Colonic mucosa (tissue), 4 donors: ENCODE measurements around the gene FOXK2. TPM values are rescaled to one million over a fixed set of nuclear protein-coding genes. Genes with fewer than 3 reads are reported as not detected.

Source experiments
- DNase-seq: peaks from one replicate; pipeline ENCODE4 v3.0.0-alpha.2; 2020
- H3K27ac ChIP-seq: fragments of 200-600 bp; one replicate; pipeline ENCODE4 v1.8.0; 2021
- H3K27me3 ChIP-seq: fragments of 200-600 bp; one replicate; pipeline ENCODE4 v1.8.0; 2021
- H3K36me3 ChIP-seq: fragments of 200-600 bp; one replicate; pipeline ENCODE4 v1.8.0; 2021
- H3K4me1 ChIP-seq: fragments of 200-600 bp; one replicate; pipeline ENCODE4 v1.8.0; 2021; ENCODE audit warnings: mild to moderate bottlenecking
- H3K4me3 ChIP-seq: fragments of 200-600 bp; one replicate; pipeline ENCODE4 v1.8.0; 2021
- H3K9ac ChIP-seq, 2 donors: one replicate each; pipeline ENCODE4 v1.7.0; 2013; ENCODE audit warnings: control low read depth in 2 of 2, low read depth in 2 of 2, low read length in 2 of 2
- H3K9me3 ChIP-seq: fragments of 200-600 bp; one replicate; pipeline ENCODE4 v1.8.0; 2021
- intact Hi-C: fragments of 100-400 bp; cut with DNase I; formaldehyde crosslinking; loops from one replicate; pipeline ENCODE4 v1.14.1; 2022
- total RNA-seq, 2 donors: library from RNA; stranded (reverse); fragmentation: NEBNext Ultra II Directional in 1 of 2; extraction: Animal tissue kit (Norgen Biotek cat#: 25700) in 1 of 2; gene quantifications; one replicate each; pipeline ENCODE4 v1.2.1, GENCODE V29; 2021
- TF ChIP-seq, protein P1 (sequence below): fragments of 200-600 bp; IDR thresholded peaks from one replicate; pipeline ENCODE4 v1.8.0; 2022; ENCODE audit warnings: antibody characterized with exemption, mild to moderate bottlenecking
- donor health status: healthy.
- donor health status: DM: no; HTN: no; CAD: no.
- donor health status: DM: no; HTN: no; CAD: no.

The FOXK2 gene
- total RNA-seq, 2 donors from 2014 or later: 34.8 to 44.5 TPM

DNA sequence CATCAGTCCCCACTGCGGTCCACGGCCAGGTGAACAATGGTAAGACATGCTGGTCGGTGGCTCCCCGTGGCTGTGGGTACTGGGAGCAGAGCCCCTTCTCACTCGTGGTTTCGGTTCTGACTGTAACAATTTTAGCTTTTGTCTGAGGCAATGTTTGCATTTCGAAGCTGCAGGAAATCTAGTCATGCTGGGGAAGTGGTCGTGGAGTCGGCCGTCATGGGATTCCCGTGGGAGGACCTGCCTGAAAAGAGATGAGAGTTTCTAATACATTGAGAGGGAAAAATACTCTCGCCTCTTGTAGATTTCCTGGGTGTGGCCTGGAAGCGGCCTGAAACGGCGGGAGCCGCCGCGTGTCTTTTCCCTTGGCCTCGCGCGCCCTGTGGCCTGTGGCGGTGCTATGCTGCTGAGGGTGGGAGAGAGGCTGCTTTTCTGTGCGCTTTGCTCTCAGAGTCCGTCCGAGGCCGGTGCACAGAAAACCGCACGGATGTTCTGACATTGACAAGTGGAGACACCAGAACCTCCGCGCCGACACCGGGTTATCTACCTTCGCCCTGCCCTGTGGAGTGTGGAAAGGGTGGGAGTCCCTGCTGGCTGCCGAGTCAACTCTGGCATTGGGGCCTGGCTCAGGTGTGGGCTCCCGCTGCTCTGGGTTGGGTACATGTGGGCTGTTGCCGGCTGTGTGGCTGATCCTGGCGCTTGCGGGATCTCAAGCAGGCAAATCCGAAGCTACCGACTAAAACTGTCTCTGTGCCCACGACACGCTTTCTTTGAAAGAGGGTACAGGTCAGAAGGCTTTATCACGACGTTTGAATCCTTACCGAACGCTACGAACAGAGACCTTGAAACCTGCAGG is 67.9 kb downstream of the FOXK2 start:
- no peak for DNase-seq
- no peak overlapping the region for H3K9ac ChIP-seq
- TF ChIP-seq, protein P1, sequence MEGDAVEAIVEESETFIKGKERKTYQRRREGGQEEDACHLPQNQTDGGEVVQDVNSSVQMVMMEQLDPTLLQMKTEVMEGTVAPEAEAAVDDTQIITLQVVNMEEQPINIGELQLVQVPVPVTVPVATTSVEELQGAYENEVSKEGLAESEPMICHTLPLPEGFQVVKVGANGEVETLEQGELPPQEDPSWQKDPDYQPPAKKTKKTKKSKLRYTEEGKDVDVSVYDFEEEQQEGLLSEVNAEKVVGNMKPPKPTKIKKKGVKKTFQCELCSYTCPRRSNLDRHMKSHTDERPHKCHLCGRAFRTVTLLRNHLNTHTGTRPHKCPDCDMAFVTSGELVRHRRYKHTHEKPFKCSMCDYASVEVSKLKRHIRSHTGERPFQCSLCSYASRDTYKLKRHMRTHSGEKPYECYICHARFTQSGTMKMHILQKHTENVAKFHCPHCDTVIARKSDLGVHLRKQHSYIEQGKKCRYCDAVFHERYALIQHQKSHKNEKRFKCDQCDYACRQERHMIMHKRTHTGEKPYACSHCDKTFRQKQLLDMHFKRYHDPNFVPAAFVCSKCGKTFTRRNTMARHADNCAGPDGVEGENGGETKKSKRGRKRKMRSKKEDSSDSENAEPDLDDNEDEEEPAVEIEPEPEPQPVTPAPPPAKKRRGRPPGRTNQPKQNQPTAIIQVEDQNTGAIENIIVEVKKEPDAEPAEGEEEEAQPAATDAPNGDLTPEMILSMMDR: no peak
- no peak overlapping the region for H3K27ac ChIP-seq
- H3K36me3 ChIP-seq: no peaks in the 10 kb centered on the region
- no peaks in the 10 kb centered on the region for H3K4me1 ChIP-seq
- H3K9me3 ChIP-seq: no peaks in the 10 kb centered on the region
- no peak overlapping the region for H3K4me3 ChIP-seq
- no peaks in the 10 kb centered on the region for H3K27me3 ChIP-seq
- intact Hi-C loops: no loop called here

DNA sequence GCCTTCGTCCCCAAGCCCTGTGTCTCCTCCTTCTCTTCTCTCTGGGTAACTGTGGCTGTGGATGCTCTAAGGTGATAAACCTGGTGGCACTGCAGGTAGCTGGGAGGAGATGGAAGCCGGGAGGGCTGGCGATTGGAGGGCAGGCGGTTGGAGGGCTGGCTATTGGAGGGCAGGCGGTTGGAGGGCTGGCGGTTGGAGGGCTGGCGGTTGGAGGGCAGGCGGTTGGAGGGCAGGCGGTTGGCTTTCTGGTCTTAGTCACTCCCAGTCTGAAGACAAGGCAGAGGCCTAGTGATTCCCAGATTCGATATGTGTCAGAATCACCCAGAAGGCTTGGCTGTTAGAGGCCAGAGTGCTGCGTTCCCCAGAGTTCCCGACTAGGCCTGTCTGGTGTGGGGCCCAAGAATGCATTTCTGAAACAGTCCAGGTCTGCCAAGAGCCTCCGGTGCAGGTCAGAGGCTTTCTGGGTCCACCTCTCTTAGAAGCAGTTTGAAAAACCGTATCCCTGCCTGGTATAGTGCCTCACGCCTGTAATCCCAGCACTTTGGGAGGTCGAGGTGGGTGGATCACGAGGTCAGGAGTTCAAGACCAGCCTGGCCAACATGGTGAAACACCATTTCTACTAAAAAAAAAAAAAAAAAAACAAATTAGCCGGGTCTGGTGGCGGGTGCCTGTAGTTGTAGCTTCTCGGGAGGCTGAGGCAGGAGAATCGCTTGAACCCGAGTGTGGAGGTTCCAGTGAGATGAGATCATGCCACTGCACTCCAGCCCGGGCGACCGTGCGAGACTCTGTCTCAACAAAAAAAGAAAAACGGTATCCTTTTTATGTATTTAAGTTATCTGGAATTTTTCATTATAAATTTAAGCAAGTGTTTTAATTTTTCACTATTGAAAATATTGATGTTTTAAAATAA is 69.0 kb downstream of the FOXK2 start:
- H3K36me3 ChIP-seq: no peaks in the 10 kb centered on the region
- H3K9me3 ChIP-seq: no peaks in the 10 kb centered on the region
- TF ChIP-seq, protein P1: no peak
- H3K27me3 ChIP-seq: no peaks in the 10 kb centered on the region
- no peak overlapping the region for H3K9ac ChIP-seq
- DNase-seq: no peak
- no peak overlapping the region for H3K4me3 ChIP-seq
- no peak overlapping the region for H3K27ac ChIP-seq
- H3K4me1 ChIP-seq: peaks cover 2% of the 10 kb centered on the region
- intact Hi-C loops: no loop called here

DNA sequence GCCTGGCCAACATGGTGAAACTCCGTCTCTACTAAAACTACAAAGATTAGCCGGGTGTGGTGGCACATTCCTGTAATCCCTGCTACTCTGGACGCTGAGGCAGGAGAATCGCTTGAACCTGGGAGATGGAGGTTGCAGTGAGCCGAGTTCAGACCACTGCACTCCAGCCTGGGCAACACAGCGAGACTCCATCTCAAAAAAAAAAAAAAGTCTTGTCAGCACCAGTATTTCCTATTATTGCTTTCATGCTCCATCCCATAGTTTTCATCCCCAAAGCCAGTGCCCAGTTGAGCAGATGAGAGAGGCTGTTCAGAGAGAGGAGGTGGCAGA is 70.3 kb downstream of the FOXK2 start:
- TF ChIP-seq, protein P1: no peak
- no peaks in the 10 kb centered on the region for H3K27me3 ChIP-seq
- no peak overlapping the region for H3K4me3 ChIP-seq
- no peak overlapping the region for H3K9ac ChIP-seq
- H3K27ac ChIP-seq: no peak overlapping the region
- intact Hi-C loops: no loop called here
- H3K36me3 ChIP-seq: no peaks in the 10 kb centered on the region
- H3K4me1 ChIP-seq: peaks cover 8% of the 10 kb centered on the region
- no peak for DNase-seq
- no peaks in the 10 kb centered on the region for H3K9me3 ChIP-seq

DNA sequence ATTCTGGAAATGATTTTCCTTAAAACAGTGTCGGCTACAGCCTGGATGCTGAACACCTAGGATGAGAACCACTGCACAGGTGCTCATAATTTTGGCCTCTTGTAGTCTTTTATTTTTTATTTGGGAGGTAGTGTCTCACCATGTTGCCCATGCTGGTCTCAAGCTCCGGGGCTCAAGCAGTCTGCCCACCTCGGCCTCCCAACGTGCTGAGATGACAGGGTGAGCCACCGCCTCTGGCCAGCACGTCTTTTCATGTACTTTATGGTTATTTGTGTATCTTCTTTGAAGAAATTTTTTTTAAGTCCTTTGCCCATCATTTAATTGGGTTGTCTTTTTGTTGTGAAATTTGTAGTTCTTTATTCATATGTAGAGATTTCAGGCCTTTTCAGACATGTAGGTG is 70.7 kb downstream of the FOXK2 start:
- Histone ChIP-seq H3K4me1 (peaks cover 8% of the 10 kb centered on the region), H3K27ac (no peak overlapping the region), H3K36me3 (no peaks in the 10 kb centered on the region), H3K4me3 (no peak overlapping the region), H3K27me3 (no peaks in the 10 kb centered on the region), H3K9ac (no peak overlapping the region), H3K9me3 (no peaks in the 10 kb centered on the region)
- intact Hi-C loops: no loop called here
- no peak for DNase-seq
- TF ChIP-seq, protein P1: no peak

DNA sequence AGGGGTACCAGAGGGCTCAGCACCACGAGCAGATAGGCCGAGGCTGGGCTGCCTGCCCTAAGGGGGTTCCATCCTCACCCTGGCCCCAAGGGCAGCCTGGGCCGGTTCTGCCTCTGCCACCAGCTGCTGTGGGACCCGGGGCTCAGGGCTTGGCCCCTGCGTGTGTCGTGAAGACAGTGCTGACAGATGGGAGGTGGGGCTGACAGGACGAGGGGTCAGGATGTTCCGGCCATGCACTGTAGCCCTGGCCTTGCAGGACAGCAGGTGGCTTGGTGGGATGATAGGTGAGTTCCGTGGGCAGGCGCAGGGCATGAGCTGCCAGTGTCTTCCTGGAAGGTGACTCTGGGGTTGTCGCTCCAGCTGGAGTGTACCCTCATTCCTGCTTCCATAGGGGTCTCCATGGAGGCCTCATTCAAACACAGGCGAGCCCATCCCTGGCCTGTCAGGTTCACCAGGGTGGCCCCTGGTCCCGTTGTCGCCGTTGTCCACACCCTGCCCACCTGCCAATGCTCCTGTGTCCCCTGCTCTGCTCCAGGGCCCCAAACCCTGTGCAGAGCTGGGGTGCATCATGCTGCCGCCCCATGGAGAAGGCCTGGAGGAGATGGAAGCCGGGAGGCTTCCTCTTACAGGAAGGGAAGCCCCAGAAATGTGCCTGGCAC is 71.5 kb downstream of the FOXK2 start:
- peak overlapping the region; percentile 86 for H3K27ac ChIP-seq
- peaks cover 8% of the 10 kb centered on the region for H3K4me1 ChIP-seq
- intact Hi-C loops: no loop called here
- DNase-seq: no peak
- H3K36me3 ChIP-seq: no peaks in the 10 kb centered on the region
- H3K4me3 ChIP-seq: no peak overlapping the region
- H3K27me3 ChIP-seq: no peaks in the 10 kb centered on the region
- TF ChIP-seq, protein P1: no peak
- H3K9ac ChIP-seq: no peak overlapping the region
- H3K9me3 ChIP-seq: no peaks in the 10 kb centered on the region
